ENCODE measurements around the gene ACYP1. TPM values are rescaled to one million over a fixed set of nuclear protein-coding genes. Genes with fewer than 3 reads are reported as not detected.
A peak's percentile ranks its signal among the peaks of the same experiment; 100 is the strongest.

Gene ACYP1
- polyA plus RNA-seq, 3 donors = 2.8 to 11.8 (median 4.3) TPM

DNA sequence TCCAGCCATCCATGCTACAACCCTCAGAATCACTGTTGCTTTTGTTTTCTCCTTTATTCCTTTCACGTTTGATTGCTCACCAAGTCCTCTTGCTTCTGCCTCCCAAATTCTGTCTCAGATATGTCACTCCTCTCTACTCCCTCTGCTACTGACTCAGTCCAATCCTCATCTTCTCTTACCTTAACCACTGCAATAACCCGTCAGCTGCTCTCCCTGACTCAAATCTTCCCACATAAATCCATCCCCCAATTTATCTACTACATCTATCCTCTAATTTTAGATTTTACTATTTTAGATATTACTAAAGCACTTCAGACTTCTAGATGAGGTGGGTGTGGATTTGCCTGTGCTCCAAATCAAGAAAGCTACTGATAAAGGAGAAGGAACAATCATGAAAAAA, 37.9 kb downstream of the ACYP1 start:
- H3K4me3 Mint-ChIP-seq = no peak overlapping the region
- H3K4me1 ChIP-seq (ENCODE audit: control insufficient read depth in 1 of 2, insufficient read depth in 2 of 2, low read length in 2 of 2) = peaks cover 11 to 15% of the 10 kb centered on the region in 2 donors
- H3K36me3 ChIP-seq (replicated peaks in 1 of 2; ENCODE audit: control insufficient read depth in 1 of 2, insufficient read depth in 2 of 2, low read length in 2 of 2) = peaks cover 37 to 48% of the 10 kb centered on the region in 2 donors
- H3K4me3 ChIP-seq (replicated peaks in 1 of 3; ENCODE audit: low read depth in 2 of 3, low read length in 3 of 3) = no peak overlapping the region
- H3K79me2 ChIP-seq (ENCODE audit: insufficient read depth, low read length) = no peaks in the 10 kb centered on the region
- WGBS (ENCODE audit: insufficient coverage) = 100% methylated on average over 1 of the region's 2 CpGs
- H4K20me1 ChIP-seq (ENCODE audit: insufficient read depth, low read length) = no peaks in the 10 kb centered on the region
- no peak overlapping the region for H2AFZ ChIP-seq (ENCODE audit: insufficient read depth, low read depth, low read length, poor library complexity, severe bottlenecking)
- H3K27me3 ChIP-seq (ENCODE audit: control insufficient read depth in 2 of 2, insufficient read depth in 2 of 2, low read length in 2 of 2) = no peaks in the 10 kb centered on the region
- H3K9ac ChIP-seq (ENCODE audit: insufficient read depth, low read length, poor library complexity, severe bottlenecking) = no peak overlapping the region
- H3K27me3 Mint-ChIP-seq (ENCODE audit: low read depth in 3 of 3) = peaks cover 0 to 2% (median 0%) of the 10 kb centered on the region in 3 donors
- H3K27ac Mint-ChIP-seq = no peak overlapping the region
- no peaks in the 10 kb centered on the region for H3K9me3 Mint-ChIP-seq
- H3K27ac ChIP-seq (ENCODE audit: low read depth in 1 of 2, low read length in 2 of 2) = peak overlapping the region in 1 of 2 donors; percentile 60
- TF ChIP-seq, protein P1, sequence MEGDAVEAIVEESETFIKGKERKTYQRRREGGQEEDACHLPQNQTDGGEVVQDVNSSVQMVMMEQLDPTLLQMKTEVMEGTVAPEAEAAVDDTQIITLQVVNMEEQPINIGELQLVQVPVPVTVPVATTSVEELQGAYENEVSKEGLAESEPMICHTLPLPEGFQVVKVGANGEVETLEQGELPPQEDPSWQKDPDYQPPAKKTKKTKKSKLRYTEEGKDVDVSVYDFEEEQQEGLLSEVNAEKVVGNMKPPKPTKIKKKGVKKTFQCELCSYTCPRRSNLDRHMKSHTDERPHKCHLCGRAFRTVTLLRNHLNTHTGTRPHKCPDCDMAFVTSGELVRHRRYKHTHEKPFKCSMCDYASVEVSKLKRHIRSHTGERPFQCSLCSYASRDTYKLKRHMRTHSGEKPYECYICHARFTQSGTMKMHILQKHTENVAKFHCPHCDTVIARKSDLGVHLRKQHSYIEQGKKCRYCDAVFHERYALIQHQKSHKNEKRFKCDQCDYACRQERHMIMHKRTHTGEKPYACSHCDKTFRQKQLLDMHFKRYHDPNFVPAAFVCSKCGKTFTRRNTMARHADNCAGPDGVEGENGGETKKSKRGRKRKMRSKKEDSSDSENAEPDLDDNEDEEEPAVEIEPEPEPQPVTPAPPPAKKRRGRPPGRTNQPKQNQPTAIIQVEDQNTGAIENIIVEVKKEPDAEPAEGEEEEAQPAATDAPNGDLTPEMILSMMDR (IDR thresholded peaks at IDR 0.05) = no peak
- intact Hi-C loops (cut with micrococcal nuclease) = no loop called here
- no peaks in the 10 kb centered on the region for H3K9me3 ChIP-seq (replicated peaks in 1 of 2; ENCODE audit: control insufficient read depth in 1 of 2, insufficient read depth in 1 of 2, low read length in 2 of 2)
- peaks cover 44 to 65% of the 10 kb centered on the region in 2 donors for H3K36me3 Mint-ChIP-seq
- DNase-seq = no peak
- H3K4me2 ChIP-seq (replicated peaks; ENCODE audit: extremely low read depth, low read length, poor library complexity, severe bottlenecking) = no peak overlapping the region
- H3K4me1 Mint-ChIP-seq = no peaks in the 10 kb centered on the region

DNA sequence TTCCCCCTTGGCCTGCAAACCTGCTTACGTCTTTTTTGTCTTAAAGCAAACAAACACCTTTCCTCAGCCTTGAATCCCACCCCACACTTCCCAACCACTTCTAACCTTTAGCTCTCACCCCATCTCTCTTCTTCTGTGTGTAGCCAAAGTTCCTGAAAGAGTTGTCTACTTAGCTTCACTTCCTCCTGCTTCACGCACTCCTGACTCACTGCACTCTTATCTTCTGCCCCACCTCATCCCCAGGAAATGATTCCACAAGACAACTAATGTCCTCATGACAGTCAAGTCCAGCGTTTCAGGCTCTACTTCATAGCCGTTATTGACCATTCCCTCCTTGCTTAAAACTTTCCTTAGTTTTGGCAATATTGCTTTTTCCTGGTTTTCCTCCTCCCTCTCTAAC, 38.7 kb downstream of the ACYP1 start:
- peak; percentile 64 to 86 (median 70) for DNase-seq
- Mint-ChIP-seq H3K27me3 (ENCODE audit: low read depth in 3 of 3) (peaks cover 0 to 2% (median 0%) of the 10 kb centered on the region in 3 donors), H3K36me3 (peaks cover 42 to 63% of the 10 kb centered on the region in 2 donors), H3K27ac (no peak overlapping the region), H3K4me3 (no peak overlapping the region), H3K4me1 (no peaks in the 10 kb centered on the region), H3K9me3 (no peaks in the 10 kb centered on the region)
- Histone ChIP-seq H3K36me3 (replicated peaks in 1 of 2; ENCODE audit: control insufficient read depth in 1 of 2, insufficient read depth in 2 of 2, low read length in 2 of 2) (peaks cover 35 to 47% of the 10 kb centered on the region in 2 donors), H2AFZ (ENCODE audit: insufficient read depth, low read depth, low read length, poor library complexity, severe bottlenecking) (no peak overlapping the region), H3K4me3 (replicated peaks in 1 of 3; ENCODE audit: low read depth in 2 of 3, low read length in 3 of 3) (no peak overlapping the region), H3K4me1 (ENCODE audit: control insufficient read depth in 1 of 2, insufficient read depth in 2 of 2, low read length in 2 of 2) (peaks cover 11 to 15% of the 10 kb centered on the region in 2 donors), H3K9me3 (replicated peaks in 1 of 2; ENCODE audit: control insufficient read depth in 1 of 2, insufficient read depth in 1 of 2, low read length in 2 of 2) (no peaks in the 10 kb centered on the region), H3K79me2 (ENCODE audit: insufficient read depth, low read length) (no peaks in the 10 kb centered on the region), H3K4me2 (replicated peaks; ENCODE audit: extremely low read depth, low read length, poor library complexity, severe bottlenecking) (no peak overlapping the region), H3K27ac (ENCODE audit: low read depth in 1 of 2, low read length in 2 of 2) (peak overlapping the region in 1 of 2 donors; percentile 60), H3K9ac (ENCODE audit: insufficient read depth, low read length, poor library complexity, severe bottlenecking) (no peak overlapping the region), H4K20me1 (ENCODE audit: insufficient read depth, low read length) (no peaks in the 10 kb centered on the region), H3K27me3 (ENCODE audit: control insufficient read depth in 2 of 2, insufficient read depth in 2 of 2, low read length in 2 of 2) (no peaks in the 10 kb centered on the region)
- TF ChIP-seq, protein P1 (IDR thresholded peaks at IDR 0.05) = no peak
- intact Hi-C loops (cut with micrococcal nuclease) = no loop called here
- WGBS (ENCODE audit: insufficient coverage) = 25% methylated on average over 4 of the region's 4 CpGs
